ENCODE measurements around the gene PIGO. TPM values are rescaled to one million over a fixed set of nuclear protein-coding genes. Genes with fewer than 3 reads are reported as not detected.
A peak's percentile ranks its signal among the peaks of the same experiment; 100 is the strongest.

The PIGO gene
- total and polyA plus RNA-seq, 8 donors: 22.9 to 30.7 (median 25.2) TPM

- Histone ChIP-seq H3K4me1 (peaks cover 41 to 60% of the 10 kb centered on the region in 2 donors), H3K27me3 (no peaks in the 10 kb centered on the region), H3K27ac (peak overlapping the region in 1 of 2 donors; percentile 91), H3K36me3 (peaks cover 0 to 41% of the 10 kb centered on the region in 2 donors), H3K4me3 (peak overlapping the region in 1 of 2 donors; percentile 85), H3K9me3 (no peaks in the 10 kb centered on the region)
- intact Hi-C loops (cut with DNase I): no loop called here
- TF ChIP-seq, protein P1, sequence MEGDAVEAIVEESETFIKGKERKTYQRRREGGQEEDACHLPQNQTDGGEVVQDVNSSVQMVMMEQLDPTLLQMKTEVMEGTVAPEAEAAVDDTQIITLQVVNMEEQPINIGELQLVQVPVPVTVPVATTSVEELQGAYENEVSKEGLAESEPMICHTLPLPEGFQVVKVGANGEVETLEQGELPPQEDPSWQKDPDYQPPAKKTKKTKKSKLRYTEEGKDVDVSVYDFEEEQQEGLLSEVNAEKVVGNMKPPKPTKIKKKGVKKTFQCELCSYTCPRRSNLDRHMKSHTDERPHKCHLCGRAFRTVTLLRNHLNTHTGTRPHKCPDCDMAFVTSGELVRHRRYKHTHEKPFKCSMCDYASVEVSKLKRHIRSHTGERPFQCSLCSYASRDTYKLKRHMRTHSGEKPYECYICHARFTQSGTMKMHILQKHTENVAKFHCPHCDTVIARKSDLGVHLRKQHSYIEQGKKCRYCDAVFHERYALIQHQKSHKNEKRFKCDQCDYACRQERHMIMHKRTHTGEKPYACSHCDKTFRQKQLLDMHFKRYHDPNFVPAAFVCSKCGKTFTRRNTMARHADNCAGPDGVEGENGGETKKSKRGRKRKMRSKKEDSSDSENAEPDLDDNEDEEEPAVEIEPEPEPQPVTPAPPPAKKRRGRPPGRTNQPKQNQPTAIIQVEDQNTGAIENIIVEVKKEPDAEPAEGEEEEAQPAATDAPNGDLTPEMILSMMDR (IDR thresholded peaks at IDR 0.05): no peak
- DNase-seq: no peak
- ATAC-seq: no peak
These were observed 14.0 kb upstream of the PIGO start for GRCh38 chr9:35110327-35110761.

DNA sequence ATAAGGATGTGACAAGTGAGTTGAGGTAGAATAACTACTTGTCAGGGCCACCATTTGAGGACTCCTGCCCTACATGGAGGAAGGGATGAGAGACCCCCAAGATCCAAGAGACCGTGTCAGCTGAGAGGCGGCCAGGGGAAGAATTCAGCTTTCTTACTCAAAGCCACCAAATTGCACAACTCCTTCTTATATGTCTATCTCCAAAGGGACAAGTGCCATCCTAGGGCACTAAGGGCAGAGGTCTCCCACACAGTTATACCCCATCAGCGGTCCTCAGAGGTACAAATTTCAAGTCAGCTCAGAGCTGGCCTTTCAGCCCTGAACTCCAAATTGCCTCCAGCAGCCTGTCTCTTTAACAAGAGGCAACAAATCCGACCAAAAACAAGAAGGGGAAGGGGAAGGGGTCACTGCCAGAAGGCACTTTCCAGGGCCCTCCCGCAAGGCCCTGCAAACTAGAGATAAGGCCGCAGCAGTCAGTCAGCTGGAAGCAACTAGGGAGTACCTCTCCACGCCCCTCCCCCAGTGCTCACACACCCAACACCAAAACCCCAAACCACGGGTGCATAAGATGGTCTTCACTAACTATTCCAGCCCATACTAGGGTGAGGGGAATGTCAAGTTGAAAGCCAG is 12.7 kb upstream of the PIGO start:
- no peak overlapping the region for H3K27ac ChIP-seq
- intact Hi-C loops (cut with DNase I): no loop called here

GRCh38 chr9:35108461-35108860 is 12.1 kb upstream of the PIGO start:
- no peak overlapping the region for H3K4me3 ChIP-seq
- no peaks in the 10 kb centered on the region for H3K27me3 ChIP-seq
- peaks cover 0 to 56% of the 10 kb centered on the region in 2 donors for H3K36me3 ChIP-seq
- ATAC-seq (no peak), DNase-seq (no peak)
- TF ChIP-seq, protein P1 (IDR thresholded peaks at IDR 0.05): no peak
- peaks cover 28 to 53% of the 10 kb centered on the region in 2 donors for H3K4me1 ChIP-seq
- H3K9me3 ChIP-seq: no peaks in the 10 kb centered on the region
- H3K27ac ChIP-seq: no peak overlapping the region
- intact Hi-C loops (cut with DNase I): no loop called here

More for the DNA sequence above, 12.7 kb upstream of the PIGO start:
- Histone ChIP-seq H3K4me3 (no peak overlapping the region), H3K27me3 (no peaks in the 10 kb centered on the region), H3K9me3 (no peaks in the 10 kb centered on the region), H3K4me1 (peaks cover 34 to 53% of the 10 kb centered on the region in 2 donors), H3K36me3 (peaks cover 0 to 54% of the 10 kb centered on the region in 2 donors)
- ATAC-seq: no peak
- TF ChIP-seq, protein P1 (IDR thresholded peaks at IDR 0.05): no peak
- DNase-seq: no peak

DNA sequence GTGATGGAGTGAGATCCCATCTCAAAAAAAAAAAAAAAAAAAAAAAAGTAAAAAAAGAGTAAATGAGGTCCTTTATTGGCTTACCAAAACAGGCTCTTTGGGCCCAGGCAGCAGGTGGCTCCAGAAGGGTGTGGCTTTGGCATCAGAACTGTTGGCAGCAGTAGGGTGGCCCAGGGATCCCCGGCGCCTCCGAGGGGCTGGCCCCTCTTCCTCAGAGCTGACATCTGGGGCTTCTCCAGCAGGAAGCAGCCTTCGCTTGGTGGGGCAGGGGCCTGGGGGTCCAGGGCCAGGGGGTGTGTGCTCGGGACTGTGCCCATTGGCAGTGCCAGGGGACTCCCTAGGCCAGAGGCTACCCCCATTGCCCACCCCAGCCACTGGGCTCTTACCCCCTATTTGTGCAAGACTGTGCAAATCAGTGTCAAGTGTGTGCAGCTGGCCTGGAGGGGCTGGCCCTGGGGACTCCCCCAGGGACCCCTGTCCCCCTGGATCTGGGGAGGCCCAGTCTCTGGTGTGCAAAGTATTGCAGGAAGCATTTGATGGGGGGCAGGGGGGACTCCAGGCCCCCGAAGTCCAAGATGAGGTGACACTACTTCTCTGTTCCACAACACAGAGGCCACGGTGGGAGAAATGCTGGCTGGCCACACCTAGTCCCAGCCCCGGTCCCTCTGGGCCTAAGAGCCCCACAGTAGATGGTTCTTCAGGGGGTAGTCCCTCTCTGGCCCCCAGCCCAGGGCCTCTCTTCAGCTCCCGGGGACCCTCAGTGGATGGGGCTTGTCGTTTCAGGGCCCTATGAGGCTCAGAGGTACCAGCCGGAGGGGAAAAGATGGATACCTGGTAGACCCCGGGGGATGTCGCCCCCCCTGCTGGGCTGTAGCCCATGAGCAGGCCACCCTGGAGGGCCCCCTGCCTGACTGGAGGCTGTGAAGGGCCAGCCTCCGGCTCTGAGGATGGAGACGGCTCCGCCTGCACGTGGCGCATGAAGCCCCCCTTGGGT is 11.2 kb upstream of the PIGO start:
- Histone ChIP-seq H3K4me1 (peaks cover 19 to 50% of the 10 kb centered on the region in 2 donors), H3K27ac (no peak overlapping the region), H3K36me3 (peaks cover 0 to 52% of the 10 kb centered on the region in 2 donors), H3K27me3 (no peaks in the 10 kb centered on the region), H3K4me3 (no peak overlapping the region), H3K9me3 (no peaks in the 10 kb centered on the region)
- no peak for ATAC-seq
- no peak for DNase-seq
- intact Hi-C loops (cut with DNase I): no loop called here
- TF ChIP-seq, protein P1 (IDR thresholded peaks at IDR 0.05): no peak

DNA sequence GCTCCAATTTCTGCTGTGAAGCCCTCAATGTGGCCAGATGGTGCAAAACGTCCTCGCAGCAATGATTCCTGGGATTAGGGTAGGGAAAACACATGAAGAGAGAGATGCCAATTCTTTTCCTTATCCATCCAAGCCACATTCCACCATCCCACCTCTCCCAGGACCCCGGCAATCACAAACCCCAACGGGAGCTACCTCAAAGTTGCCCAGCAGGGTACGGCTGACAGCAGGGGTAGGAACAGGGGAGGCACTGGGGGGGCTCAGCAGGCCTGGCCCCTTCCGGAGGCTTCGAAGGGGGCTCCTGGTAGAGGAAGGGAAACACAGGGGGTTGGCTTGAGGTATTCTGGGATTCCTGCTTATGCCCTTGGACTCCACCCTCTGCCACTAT is 9.9 kb upstream of the PIGO start:
- no peak for DNase-seq
- Histone ChIP-seq H3K27me3 (no peaks in the 10 kb centered on the region), H3K4me3 (no peak overlapping the region), H3K36me3 (peaks cover 0 to 56% of the 10 kb centered on the region in 2 donors), H3K4me1 (peaks cover 17 to 52% of the 10 kb centered on the region in 2 donors), H3K27ac (no peak overlapping the region), H3K9me3 (no peaks in the 10 kb centered on the region)
- intact Hi-C loops (cut with DNase I): no loop called here
- TF ChIP-seq, protein P1 (IDR thresholded peaks at IDR 0.05): no peak
- ATAC-seq: no peak
